Left hindlimb (tissue), 1 donor: ENCODE results near the gene HSPA2.

Source experiments
- DNase-seq: peaks from one replicate; pipeline ENCODE4 v3.0.0-alpha.2; 2018

HSPA2 gene

DNA sequence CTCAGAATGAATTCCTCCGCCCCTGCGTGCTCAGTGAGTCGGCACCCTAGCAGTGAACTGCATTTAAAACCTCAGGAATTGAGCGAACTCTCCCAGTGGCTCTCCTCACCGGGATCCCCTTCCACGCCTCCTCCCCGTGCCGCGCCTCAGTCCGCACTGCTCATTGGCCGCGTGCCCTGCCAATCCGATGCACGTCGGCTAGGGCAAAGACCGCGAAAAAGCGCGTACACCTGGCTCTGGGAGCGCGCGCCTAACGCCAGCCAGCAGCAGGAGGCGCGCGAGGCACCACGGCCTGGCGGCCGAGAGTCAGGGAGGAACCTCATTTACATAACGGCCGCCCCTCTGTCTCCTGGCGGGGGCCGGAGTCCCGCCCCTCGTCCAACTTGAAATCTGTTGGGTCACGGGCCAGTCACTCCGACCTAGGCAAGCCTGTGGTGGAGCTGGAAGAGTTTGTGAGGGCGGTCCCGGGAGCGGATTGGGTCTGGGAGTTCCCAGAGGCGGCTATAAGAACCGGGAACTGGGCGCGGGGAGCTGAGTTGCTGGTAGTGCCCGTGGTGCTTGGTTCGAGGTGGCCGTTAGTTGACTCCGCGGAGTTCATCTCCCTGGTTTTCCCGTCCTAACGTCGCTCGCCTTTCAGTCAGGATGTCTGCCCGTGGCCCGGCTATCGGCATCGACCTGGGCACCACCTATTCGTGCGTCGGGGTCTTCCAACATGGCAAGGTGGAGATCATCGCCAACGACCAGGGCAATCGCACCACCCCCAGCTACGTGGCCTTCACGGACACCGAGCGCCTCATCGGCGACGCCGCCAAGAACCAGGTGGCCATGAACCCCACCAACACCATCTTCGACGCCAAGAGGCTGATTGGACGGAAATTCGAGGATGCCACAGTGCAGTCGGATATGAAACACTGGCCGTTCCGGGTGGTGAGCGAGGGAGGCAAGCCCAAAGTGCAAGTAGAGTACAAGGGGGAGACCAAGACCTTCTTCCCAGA is at the start of gene HSPA2:
Gene HSPA2, plus strand, starts transcription at position 534 of the 995 bp plus-strand sequence. Its CDS starts 109 bp downstream, at position 643.
- peak; percentile 100 for DNase-seq

DNA sequence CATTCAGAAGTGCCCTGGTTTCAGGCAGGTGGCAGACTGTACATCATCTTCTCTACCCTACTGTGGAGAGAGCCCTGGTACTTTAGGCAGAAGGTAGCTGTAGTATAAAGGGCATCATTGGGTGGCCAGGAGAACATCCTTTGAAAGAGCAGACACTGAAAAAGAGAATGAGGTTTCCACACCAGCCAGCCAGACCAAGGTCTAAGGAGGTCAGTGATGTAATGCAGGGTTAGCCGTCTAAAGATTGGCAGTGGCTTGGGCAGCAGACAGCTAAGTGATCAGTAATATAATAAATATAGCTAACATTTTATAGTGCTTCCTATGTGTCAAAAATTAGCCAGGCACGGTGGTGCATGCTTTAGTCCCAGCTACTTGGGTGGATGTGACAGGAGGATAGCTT is 48.9 kb upstream of the HSPA2 start:
- DNase-seq: no peak

DNA sequence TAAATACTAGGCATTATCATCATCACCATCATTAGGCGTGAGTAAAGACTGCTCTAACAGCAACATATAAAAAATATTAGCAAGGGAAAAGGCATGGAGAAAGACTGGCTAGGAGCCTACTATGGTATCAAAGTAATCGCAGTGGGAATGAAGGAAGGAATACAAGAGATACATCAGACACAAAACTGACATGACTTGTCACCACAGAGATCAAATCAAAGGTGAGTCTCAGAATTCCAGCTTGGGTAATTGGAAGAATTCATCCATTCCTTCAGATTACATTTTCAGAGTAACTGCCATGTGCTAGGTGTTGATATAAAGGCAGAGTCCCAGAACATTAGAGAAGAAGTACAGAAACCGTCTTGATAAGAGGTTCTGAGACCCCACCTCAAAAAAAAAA is 47.1 kb upstream of the HSPA2 start:
- DNase-seq: no peak

DNA sequence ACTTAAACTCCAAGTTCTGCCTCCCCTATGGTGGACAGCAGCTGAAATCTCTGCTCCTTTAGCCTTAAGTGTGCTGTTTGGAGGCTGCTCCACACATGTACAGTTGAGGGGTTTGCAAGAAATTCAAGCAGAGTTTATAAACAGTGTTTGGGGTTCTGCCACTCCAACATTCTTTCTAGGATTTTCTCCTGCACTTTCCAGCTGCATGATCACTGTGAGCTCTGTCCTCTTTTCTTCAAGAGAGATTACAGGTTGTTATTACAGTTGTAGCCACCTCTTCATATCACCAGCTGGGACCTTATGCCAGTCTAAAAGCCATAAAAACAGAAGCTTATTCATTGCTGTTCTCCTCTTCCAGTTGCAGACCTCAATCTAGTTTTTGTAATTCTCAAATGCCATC is 45.3 kb upstream of the HSPA2 start:
- DNase-seq: no peak

DNA sequence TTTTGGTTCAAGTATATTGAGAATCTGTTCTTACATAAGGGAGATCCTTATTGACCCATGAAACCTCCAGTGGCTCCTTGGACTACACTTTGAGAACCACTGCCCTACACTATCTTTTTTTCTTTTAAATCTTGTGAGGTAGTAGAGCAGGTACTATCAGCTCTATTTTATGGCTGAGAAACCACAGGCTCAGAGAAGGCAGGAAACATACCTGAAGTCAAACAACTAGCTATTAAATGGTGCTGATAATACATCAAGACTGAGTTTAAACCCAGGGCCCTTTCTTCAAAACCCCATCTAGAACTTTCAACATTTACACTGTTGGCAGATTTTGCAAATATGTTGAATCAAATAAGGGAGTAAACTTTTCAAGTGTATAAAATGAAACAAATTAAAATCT is 43.8 kb upstream of the HSPA2 start:
- DNase-seq: no peak

DNA sequence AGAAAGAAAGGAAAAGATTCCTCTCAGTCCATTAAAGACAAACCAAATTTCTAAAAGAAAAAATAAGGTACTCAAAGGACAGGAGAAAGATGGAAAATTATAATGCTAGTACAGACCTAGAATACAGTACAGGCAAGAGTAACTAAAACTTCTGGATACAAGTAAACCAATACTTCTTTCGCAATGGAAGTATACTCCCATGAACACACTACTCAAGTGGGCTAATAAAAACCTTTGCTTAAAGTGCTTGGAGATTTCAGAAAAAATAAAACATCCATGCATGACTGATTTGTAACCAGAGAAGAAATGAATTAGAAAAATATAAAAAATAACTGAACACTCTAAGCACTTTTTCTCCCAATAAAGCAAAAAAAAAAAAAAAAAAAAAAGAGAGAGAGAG is 40.5 kb upstream of the HSPA2 start:
- DNase-seq: no peak

DNA sequence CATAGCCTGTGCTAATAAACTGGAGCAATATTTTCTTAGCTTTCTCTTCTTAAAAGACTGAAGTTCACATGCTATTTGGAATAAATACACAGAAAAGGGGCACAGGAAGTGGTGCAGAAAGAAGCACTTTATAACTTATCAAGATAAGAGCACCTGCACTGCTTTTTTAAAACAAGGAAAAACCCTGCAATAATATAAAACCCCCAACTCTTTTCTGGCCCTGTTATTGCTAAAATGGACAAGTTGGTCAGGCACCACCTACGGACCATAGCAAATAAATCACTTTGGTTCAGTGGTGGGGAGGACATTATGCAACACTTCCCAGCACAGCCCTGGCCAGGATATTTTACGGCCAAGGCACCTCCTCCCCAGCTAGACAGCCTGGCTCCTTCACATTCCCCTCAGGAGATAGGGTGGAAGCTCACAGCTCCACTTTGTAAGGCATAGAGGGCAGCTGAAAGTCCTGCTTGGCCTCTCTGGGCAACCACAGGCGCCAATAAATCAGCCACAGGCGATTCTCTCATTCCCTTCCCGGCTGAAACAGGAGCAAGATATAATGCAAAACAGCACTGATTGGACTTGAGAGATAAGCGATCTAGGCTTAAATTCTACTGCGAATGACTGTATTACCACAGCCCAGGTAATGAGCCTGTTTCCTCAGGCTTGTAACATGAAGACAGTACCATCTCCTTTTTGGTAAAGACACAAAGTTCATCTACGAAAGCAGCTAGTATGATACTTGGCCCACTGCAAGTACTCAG is 39.0 kb upstream of the HSPA2 start:
- DNase-seq: peak; percentile 33

DNA sequence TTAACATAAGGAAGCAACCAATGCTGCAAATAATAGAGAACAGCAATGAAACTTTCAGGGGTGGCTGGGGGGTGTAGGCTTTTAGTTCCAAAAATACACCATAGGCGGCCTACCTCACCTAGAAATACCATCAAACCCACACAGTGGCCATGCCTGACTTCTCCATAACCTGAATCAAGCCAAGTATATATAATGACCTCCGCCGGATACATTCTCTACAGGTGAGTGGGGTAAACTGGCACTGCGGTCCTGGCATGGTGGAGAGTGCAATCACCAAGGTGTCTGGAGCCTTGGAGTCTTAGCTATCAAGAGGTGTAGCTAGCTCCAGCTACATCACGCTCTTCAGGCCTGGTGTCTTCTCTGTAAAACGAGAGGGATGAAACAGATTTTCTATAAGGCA is 38.1 kb upstream of the HSPA2 start:
- DNase-seq: peak; percentile 34

DNA sequence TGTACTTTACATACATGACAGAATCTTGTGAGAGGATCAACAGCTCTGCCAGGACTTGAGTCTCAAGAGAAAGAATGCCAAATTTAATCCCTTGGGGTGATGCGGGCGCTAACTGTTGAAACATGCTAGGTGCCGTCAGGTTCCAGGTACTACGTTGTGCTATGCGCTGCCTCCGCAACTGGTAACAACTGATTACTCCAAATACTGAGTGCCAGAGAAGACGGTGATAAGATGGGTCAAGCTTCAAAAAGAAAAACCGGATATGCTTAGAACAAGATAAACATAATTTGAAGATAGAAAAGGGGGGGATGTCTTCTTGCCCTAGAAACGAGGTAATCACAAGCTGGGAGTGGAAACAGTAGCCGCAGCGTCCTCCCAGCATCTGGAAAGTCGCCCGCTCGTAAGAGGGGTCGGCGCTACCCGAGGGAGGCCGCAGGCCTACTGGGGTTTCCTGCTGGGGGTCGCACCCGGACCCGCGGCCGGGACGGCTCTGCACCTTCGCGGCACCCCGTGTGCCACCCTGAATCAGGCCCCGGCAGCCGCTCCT is 37.6 kb upstream of the HSPA2 start:
- peak; percentile 33 for DNase-seq

DNA sequence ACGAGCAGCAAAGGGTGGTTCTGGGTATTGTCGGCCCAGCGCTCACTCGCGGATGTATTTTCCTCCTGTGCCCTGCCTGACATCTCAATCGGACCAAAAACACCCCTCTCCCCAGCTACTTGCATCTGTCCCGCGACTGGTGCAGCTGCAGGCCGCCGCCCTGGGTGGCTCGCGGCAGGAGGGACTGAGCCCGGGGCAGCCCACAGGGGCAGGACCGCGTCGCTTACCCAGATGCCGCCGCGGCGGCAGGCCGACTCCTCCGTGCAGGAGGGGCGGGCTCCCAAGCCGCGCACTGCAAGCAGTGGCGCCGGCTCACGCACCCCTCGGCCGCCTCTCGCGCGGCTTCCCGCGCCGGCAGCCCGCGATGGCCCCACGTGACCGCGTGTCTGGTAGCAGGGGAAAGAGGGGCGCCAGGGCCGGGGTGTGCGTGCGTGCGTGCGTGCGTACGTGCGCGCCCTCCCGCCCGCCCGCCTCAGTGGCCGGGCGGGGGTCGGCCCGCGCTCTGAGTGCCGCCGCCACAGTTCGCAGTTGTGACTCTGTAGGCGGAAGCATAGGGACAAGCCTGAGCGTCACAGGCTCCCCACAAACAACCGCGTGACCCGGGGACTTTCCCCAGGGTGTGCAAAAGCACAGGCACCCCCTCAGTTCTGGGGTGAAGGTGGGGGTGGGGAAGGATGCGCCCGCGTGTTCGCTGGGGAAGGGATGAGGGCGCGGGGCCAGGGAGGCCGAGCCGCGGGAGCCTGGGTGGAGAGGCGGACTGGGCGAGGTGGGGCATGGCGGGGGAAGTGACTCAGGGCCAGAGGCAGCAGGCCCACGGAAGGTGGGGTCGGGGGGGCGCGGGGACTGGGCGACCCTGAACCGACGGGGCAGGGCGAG is 36.9 kb upstream of the HSPA2 start, which contains the start of gene ZBTB25:
Gene ZBTB25, minus strand, starts transcription at position 405 of the 876 bp plus-strand sequence. CDS start 13,305 bp downstream, outside the sequence.
- peak; percentile 97 for DNase-seq

DNA sequence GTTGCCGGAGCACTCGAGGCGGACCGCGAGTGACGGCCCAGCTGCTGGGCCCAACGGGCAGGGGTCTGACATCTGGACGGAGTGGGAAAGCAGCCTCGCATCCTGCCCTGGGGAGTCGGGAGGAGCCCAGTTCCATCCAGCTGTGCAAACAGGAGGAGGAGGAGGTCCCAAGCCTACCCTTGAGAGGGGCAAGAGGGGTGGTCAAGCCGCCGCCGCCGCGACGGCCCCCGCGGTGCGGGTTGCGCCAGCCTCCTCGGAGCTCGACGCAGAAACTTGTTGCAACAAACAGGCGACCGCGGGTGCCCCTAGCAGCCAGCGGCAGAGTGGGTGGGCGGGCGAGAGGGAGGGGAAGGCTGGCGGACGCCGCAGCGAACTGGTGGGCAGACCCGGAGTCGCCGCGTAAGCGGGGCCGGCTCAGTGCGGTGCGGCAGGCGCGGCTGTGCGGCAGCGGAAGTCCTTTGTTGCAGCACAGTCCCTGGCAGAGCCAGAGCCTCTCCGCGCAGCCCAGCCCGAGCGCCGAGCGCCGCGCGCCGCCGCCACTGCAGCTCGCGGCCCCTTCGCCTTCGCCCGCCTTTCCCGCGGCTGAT is 36.1 kb upstream of the HSPA2 start, which contains the start of gene ZBTB1:
Gene ZBTB1, plus strand, starts transcription at position 461 of the 587 bp plus-strand sequence. CDS start 16,735 bp downstream, outside the sequence.
- DNase-seq: peak; percentile 93

DNA sequence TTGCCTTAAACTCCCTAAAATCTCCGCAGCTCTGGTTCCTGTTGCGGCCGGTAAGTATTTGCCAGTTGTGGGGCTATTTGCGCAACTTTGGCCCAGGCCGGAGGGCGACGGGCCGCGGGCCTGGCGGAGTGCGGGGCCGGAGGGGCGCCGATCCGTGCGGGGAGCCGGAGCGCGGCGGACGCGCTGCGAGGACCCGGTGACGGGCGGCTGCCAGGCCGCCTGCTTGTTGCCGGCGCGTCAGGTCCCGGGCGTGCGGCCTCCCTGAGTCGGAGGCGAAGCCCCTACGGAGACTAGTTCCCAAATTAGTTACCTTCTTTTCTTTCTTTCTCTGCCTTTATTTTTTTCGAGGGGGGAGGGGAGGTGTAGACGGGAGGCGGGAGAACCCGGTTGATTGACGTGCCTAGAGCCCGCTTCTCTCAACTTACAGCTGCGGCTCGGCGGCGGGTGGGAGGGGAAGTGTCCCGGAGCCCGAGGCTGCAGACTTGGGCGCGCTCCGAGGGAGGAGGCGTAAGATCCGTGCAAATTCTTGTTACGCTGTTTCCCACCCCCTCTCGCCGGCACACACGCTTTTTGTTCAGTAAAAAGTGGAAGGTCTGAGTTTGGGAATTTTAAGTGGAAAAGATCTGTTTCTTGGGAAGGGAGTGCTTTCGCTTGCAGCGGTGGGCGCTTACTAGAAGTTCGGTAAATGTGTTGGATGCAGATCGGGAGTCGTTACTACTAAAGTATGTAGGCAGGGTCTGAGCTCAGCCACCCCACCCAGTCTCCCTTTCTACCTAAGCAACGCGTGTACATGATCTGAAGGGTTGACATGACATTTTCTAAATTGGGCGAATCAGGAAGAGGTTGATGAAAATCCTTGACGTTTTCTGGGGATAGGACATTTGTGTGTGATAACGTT is 35.4 kb upstream of the HSPA2 start:
- DNase-seq: peak; percentile 94

DNA sequence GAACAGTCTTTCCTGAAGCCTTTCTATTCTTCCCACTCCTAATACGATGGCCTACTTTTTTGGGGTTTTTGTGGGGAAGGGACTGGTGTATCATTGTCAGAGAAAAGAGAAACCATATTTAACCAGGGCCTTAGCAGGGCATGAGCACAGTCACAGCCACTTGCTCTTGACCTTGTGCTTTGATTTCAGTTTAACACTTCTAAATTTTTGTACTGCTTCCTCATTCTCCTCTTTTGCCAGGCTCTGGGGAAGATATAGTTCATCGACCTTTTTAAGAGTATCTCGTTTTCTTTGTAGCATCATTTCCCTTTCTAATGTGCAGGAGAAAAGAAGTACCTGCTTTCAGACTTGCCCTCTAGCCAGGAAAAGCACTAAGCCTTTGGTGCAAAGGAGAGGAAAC is 33.8 kb upstream of the HSPA2 start:
- DNase-seq: no peak

DNA sequence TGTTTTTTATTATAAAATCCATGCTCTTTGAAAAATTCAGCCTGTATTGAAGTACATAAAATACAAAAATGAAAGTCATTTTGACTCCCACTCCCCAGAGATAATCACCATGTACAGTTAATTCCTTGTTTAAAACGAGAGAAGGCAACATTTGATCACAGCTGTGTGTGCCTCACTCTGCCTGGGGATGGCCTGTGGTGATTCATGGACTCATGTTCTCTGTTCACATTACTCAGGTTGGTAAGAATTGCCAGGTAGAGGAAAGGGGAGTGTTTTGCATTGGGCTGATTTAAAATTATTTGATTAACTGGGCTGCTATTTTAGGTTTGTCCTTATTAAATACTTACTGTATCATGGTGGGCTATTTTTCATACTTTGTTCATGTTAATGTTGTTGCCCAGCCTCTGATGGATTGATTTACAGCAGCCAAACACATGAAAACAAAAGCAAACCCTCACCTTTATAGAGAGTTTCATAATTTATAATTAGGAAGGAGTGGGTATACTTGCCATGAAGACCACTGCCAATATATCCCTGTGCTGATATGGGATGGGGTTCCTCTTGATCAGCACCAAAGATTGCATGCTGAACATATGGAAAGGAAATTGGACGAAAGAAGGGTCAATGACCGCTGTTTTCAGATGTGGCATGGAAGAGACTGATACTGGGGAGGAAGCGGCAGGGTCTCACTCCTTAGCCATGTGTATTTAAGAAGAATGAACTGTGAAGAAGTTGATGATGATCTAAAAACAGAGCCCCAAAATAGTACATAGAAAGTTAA is 33.0 kb upstream of the HSPA2 start:
- DNase-seq: no peak

DNA sequence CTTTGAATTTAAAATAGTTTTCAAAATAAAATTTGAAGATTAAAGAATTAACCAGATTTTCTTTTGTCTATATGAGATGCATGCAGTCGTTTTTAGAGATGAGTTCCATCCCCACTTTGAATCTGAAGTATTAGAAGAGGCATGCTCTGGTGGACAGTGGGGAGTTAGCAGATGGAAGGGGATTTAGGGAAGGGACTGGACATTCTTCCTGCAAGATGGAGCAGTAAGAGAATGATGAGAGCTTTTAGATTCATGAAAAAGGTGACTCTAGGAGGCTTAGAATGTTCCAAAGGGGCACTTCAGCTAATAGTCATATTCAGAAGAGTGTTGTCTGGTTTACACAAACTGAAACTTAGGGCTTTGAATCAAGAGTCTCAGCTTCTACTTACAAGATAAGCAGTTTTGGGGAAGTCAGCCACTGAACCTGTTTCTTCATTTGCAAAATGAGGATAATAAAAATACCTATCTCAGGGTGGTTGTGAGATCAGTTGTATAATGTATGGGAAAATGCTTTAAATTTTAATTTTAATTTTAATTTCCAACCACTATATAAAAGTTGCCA is 32.2 kb upstream of the HSPA2 start:
- no peak for DNase-seq

DNA sequence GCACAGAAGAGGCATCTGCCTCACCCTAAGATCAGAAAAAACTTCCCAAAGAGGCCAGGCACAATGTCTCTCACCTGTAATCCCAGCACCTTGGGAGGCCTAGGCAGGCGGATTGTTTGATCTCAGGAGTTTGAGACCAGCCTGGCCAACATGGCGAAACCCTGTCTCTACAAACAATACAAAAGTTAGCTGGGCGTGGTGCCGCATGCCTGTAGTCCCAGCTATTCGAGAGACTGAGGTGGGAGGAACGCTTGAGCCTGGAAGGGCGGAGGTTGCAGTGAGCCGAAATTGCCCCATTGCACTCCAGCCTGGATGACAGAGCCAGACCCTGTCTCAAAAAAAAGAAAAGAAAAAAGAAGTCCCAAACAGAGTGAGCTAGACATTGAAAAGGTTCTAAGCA is 31.5 kb upstream of the HSPA2 start:
- DNase-seq: no peak

DNA sequence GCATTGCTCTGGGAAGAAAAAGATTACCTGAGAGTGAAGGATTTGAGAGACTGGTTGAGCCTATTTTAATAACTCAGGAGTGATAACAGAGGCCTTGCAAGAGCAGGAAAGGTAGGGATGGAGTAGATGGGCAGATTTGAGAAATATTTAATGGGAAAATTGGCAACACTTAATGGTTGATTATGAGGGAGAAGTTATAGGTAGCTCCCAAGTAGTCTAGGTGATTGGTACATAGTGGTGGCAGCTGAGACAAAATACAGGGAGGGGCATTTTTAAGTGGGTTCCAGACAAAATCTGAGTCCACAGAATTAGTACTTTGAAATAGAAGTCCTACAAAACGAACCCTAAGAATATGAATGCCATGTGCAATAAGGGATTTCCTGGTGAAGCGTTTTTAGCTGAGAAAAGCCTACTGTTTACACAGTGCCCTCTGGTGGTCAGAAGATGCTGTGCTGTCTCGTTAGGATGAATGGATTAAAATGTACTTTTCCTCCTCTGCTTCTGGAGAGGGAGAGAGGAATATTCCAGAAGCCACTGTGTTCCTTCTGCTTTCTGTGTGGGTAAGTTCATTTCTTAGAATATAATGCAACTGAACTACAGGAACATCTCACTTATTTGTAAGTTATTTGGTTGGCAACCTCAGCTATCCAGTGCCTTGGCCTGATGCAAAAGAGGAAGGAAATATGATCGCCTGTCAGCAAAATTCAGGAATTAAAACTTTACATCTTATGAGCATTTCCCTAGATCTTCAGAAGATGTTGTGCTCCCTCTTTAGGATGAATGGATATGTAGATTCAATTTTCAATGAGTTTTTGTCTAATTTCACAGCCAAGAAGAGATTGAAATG is 29.5 kb upstream of the HSPA2 start:
- DNase-seq: peak; percentile 54

DNA sequence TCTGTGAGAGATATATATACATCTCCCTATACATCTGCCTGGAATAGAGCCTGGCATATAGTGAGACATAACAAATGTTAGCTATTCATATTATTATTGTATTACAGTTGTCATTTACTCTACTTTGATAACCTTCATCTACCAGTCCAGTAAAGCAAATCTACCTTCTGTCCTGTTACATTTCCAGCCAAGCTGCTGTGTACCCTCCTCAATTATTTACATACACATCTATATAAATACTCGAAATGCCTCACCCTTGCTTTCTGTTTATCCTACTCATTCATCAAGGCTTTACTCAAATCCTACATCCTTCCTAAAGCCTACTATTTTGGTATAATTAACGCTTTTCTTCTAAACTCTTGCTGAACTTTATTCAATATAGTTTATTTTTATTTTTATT is 27.3 kb upstream of the HSPA2 start:
- DNase-seq: no peak

DNA sequence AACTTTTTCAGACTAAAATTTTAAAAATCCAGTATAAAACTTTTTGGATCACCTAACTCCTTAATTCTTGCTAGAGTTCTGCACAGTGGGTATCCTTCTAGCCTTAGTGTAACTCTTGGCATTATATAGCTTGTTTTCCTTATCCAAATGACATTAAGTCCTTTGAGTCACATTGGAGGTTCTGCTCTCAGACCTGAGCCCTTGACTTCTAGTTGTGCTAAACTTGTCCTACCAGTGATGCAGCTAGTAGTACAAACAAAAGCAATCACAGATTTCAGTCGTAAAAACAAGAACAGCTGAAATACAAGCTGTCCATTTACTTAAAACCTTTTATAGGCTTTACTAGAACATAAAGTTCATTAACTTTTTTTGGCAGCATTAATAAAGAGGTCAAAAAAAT is 25.5 kb upstream of the HSPA2 start:
- no peak for DNase-seq
